Epithelial cell of esophagus (primary cell): Measurements from ENCODE around the gene SYCP2L.
"Not testable (repeated sequence)": the region's sequence is repeated elsewhere in the genome, so short reads cannot be mapped to it uniquely, and the experiment has no call there.

Experiments
- DNase-seq: peaks from one replicate; pipeline ENCODE4 v3.0.0; 2010; ENCODE audit warnings: low read depth
- H3K4me3 ChIP-seq: 2 replicates; pipeline ENCODE4 v1.5.1; 2011; ENCODE audit warnings: mild to moderate bottlenecking, low read length, control low read depth
- TF ChIP-seq, protein P1 (sequence below): IDR thresholded peaks from 2 replicates; pipeline ENCODE4 v1.5.1; 2011; ENCODE audit warnings: low read depth, mild to moderate bottlenecking, low read length, control low read depth, inconsistent platforms; ENCODE audit not compliant: insufficient read depth; ENCODE audit errors: missing control alignments

Gene SYCP2L

GRCh38 chr6:10862361-10862760, 24.5 kb upstream of the SYCP2L start:
- TF ChIP-seq, protein P1, sequence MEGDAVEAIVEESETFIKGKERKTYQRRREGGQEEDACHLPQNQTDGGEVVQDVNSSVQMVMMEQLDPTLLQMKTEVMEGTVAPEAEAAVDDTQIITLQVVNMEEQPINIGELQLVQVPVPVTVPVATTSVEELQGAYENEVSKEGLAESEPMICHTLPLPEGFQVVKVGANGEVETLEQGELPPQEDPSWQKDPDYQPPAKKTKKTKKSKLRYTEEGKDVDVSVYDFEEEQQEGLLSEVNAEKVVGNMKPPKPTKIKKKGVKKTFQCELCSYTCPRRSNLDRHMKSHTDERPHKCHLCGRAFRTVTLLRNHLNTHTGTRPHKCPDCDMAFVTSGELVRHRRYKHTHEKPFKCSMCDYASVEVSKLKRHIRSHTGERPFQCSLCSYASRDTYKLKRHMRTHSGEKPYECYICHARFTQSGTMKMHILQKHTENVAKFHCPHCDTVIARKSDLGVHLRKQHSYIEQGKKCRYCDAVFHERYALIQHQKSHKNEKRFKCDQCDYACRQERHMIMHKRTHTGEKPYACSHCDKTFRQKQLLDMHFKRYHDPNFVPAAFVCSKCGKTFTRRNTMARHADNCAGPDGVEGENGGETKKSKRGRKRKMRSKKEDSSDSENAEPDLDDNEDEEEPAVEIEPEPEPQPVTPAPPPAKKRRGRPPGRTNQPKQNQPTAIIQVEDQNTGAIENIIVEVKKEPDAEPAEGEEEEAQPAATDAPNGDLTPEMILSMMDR: no peak
- no peak overlapping the region for H3K4me3 ChIP-seq
- DNase-seq: no peak

GRCh38 chr6:10863031-10863430, 23.8 kb upstream of the SYCP2L start:
- not testable (repeated sequence) for H3K4me3 ChIP-seq, DNase-seq

GRCh38 chr6:10866709-10867108, 20.1 kb upstream of the SYCP2L start:
- not testable (repeated sequence) for DNase-seq, H3K4me3 ChIP-seq

- TF ChIP-seq, protein P1: no peak
- no peak for DNase-seq
- no peak overlapping the region for H3K4me3 ChIP-seq
Measured at GRCh38 chr6:10867952-10868351, 18.9 kb upstream of the SYCP2L start.

DNA sequence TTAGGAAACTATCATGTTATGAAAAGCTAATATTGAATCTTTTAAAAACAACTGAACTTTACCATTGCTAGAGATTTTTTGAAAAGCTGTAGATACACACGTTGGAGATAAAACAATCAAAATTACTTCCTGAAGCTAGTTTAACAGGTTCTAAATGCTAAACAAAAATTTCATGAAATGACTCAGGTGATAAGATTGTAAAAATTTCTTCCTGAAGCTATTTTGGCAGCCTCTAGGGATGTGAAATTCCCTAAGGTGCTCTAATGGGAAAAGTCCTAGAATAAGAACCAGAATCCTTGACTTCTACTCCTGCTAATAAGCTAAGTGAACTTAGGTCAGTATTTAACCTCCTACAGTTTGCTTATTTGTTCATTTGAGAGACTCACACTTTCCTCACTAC, 13.5 kb upstream of the SYCP2L start:
- peak; percentile 54 for DNase-seq
- TF ChIP-seq, protein P1: no peak
- H3K4me3 ChIP-seq: no peak overlapping the region

DNA sequence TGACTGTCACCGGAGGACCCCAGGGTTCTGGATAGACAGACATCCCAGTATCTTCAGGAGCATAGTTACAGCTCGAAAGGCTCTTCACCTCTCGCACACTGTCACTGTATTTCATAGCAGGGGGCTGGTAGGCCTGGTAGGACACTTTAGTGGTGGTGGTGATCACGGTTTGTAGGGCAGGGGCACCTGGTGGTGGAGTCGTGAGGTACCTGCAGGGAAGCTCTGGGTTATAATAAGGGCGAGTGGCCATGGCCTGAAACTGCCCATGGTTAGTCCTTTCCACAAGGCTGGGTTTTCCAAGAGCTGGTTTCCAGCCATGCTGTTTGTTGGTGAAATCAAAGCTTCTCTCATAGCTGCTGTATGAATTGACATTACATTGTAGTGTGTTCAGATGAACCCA, 12.6 kb upstream of the SYCP2L start:
- H3K4me3 ChIP-seq: no peak overlapping the region
- TF ChIP-seq, protein P1: no peak
- DNase-seq: no peak

- no peak for DNase-seq
- H3K4me3 ChIP-seq: no peak overlapping the region
- TF ChIP-seq, protein P1: no peak
Measured at GRCh38 chr6:10875026-10875425, 11.8 kb upstream of the SYCP2L start.

DNA sequence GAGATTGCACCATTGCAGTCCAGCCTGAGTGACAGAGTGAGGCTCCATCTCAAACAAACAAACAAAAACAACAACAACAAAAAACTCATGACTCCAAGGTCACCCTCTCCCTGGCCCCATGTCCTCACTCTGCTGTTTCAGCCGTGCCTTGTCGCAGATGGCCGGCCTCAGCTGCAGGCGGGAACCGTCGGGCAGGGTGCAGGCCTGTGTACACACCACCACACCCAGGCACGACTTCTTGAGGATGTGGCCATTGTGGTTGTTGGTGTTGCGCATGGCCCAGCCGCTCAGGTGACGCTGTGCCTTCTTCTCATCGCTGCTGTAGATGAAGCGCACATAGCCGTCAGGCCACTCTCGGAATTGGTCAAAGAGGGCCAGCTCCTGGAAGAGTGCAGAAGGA, 9.8 kb upstream of the SYCP2L start:
- no peak for DNase-seq
- TF ChIP-seq, protein P1: no peak
- H3K4me3 ChIP-seq: no peak overlapping the region
